ENCODE results near the gene ZNF552.

GRCh38 chr19:57816652-57817051, 1.9 kb upstream of the ZNF552 start:
- TF ChIP-seq CTCF (conservative IDR thresholded peaks at IDR 0.05; ENCODE audit: low read length) (no peak), EZH2phosphoT487 (IDR thresholded peaks at IDR 0.05; ENCODE audit: borderline replicate concordance) (no peak)
